Chondrocyte (in vitro differentiated cells): Measurements from ENCODE around the gene EID3. TPM values are rescaled to one million over a fixed set of nuclear protein-coding genes. Genes with fewer than 3 reads are reported as not detected.

ENCODE experiments used
- DNase-seq: peaks from one replicate; pipeline ENCODE4 v3.0.0; 2021; ENCODE audit warnings: mixed read lengths, low spot score
- H3K27ac Mint-ChIP-seq: one replicate; pipeline ENCODE4 v1.8.0; 2021; ENCODE audit warnings: mild to moderate bottlenecking, moderate library complexity, mixed read lengths; ENCODE audit not compliant: unreplicated experiment
- H3K27me3 Mint-ChIP-seq: 2 replicates; pipeline ENCODE4 v1.8.0; 2021; ENCODE audit warnings: low read depth, mixed read lengths
- H3K36me3 Mint-ChIP-seq: 2 replicates; pipeline ENCODE4 v1.8.0; 2021; ENCODE audit warnings: low read depth, mixed read lengths
- H3K4me1 Mint-ChIP-seq: 2 replicates; pipeline ENCODE4 v1.8.0; 2021; ENCODE audit warnings: low read depth, mild to moderate bottlenecking, mixed read lengths
- H3K4me3 Mint-ChIP-seq: one replicate; pipeline ENCODE4 v1.8.0; 2021; ENCODE audit warnings: mild to moderate bottlenecking, moderate library complexity, mixed read lengths; ENCODE audit not compliant: unreplicated experiment
- H3K9me3 Mint-ChIP-seq: 2 replicates; pipeline ENCODE4 v1.8.0; 2021; ENCODE audit warnings: low read depth, mixed read lengths
- total RNA-seq: library from RNA; stranded (reverse); gene quantifications from 3 replicates; pipeline ENCODE4 v1.2.1, GENCODE V29; 2021
- TF ChIP-seq, protein P1 (sequence below): fragments of 200-600 bp; sonication (generic); IDR thresholded peaks from 2 replicates; pipeline ENCODE4 v1.5.0; 2021; ENCODE audit warnings: antibody characterized with exemption, mild to moderate bottlenecking, moderate library complexity

Gene EID3
- total RNA-seq, 1 donor from 2014 or later: 1.5 TPM

DNA sequence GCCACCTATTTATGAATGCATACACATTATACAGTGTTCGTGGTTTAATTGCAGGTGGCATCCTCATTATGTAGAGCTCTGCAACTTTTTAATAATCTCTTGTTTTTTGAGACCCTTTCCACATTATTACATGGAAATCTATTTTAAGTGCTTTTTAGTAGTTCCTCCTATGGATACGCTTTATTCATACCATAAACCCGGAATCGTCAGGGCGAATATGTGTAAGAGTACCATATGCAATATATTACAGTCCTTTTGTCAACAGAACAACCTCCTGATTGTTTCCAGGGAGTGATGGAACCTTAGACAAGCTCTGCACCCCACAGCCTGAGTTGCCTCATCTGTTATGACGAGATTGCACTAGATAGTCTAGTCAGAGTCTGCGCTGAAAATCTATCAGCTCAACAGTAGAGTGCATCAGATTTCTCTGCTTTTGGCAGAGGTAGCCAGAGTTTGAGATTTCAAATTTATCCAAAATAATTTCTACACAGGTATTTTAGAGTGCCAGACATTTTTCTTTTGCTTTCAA, 33.6 kb downstream of the EID3 start:
- H3K4me1 Mint-ChIP-seq: peaks cover 25% of the 10 kb centered on the region

DNA sequence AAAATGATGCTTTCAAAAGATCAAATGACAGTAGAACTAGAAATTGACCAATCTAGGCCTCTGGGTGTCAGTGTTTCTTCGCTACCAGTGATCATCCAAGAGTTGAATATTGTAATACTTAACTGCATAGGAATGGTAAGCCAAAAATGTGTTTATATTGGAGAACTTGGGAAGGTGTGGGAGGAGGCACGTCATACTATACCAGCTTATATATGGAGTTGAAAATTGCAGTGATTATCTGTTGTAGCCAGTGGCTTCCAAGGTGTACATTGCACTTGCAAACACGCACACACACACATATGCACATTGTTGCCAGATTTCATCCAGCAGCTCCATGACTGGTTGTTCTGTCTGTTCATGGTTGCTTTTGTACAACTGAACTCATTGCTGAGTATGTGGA, 36.1 kb downstream of the EID3 start:
- TF ChIP-seq, protein P1, sequence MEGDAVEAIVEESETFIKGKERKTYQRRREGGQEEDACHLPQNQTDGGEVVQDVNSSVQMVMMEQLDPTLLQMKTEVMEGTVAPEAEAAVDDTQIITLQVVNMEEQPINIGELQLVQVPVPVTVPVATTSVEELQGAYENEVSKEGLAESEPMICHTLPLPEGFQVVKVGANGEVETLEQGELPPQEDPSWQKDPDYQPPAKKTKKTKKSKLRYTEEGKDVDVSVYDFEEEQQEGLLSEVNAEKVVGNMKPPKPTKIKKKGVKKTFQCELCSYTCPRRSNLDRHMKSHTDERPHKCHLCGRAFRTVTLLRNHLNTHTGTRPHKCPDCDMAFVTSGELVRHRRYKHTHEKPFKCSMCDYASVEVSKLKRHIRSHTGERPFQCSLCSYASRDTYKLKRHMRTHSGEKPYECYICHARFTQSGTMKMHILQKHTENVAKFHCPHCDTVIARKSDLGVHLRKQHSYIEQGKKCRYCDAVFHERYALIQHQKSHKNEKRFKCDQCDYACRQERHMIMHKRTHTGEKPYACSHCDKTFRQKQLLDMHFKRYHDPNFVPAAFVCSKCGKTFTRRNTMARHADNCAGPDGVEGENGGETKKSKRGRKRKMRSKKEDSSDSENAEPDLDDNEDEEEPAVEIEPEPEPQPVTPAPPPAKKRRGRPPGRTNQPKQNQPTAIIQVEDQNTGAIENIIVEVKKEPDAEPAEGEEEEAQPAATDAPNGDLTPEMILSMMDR: peak; percentile 62
- no peak for DNase-seq
- no peaks in the 10 kb centered on the region for H3K27me3 Mint-ChIP-seq
- H3K4me1 Mint-ChIP-seq: peaks cover 31% of the 10 kb centered on the region
- H3K27ac Mint-ChIP-seq: peak overlapping the region; percentile 80
- H3K9me3 Mint-ChIP-seq: no peaks in the 10 kb centered on the region
- no peak overlapping the region for H3K4me3 Mint-ChIP-seq
- peaks cover 21% of the 10 kb centered on the region for H3K36me3 Mint-ChIP-seq

More for the DNA sequence above, 33.6 kb downstream of the EID3 start:
- DNase-seq: no peak
- H3K4me3 Mint-ChIP-seq: no peak overlapping the region
- TF ChIP-seq, protein P1: no peak
- H3K27me3 Mint-ChIP-seq: no peaks in the 10 kb centered on the region
- peaks cover 16% of the 10 kb centered on the region for H3K36me3 Mint-ChIP-seq
- no peaks in the 10 kb centered on the region for H3K9me3 Mint-ChIP-seq
- no peak overlapping the region for H3K27ac Mint-ChIP-seq

DNA sequence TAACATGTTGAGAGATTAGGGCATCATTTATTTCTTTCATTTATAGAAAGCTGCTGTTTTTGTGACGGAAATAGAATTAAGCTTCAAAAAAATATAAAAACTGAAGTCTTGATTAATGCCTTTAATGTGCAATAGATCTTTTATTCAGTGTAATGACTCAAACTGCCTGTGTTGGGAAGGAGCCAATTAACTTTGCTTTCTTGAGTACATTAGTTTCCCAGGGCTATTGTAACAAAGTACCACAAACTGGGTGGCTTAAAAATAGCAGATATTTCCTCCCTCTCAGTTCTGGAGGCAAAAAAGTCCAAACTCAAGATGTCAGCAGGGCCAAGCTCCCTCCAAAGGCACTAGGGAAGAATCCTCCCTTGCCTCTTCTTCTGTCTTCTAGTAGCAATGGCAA, 36.6 kb downstream of the EID3 start:
- Mint-ChIP-seq H3K4me3 (no peak overlapping the region), H3K27ac (peak overlapping the region; percentile 80), H3K27me3 (no peaks in the 10 kb centered on the region), H3K36me3 (peaks cover 17% of the 10 kb centered on the region), H3K4me1 (peaks cover 36% of the 10 kb centered on the region), H3K9me3 (no peaks in the 10 kb centered on the region)
- DNase-seq: no peak
- TF ChIP-seq, protein P1: no peak

DNA sequence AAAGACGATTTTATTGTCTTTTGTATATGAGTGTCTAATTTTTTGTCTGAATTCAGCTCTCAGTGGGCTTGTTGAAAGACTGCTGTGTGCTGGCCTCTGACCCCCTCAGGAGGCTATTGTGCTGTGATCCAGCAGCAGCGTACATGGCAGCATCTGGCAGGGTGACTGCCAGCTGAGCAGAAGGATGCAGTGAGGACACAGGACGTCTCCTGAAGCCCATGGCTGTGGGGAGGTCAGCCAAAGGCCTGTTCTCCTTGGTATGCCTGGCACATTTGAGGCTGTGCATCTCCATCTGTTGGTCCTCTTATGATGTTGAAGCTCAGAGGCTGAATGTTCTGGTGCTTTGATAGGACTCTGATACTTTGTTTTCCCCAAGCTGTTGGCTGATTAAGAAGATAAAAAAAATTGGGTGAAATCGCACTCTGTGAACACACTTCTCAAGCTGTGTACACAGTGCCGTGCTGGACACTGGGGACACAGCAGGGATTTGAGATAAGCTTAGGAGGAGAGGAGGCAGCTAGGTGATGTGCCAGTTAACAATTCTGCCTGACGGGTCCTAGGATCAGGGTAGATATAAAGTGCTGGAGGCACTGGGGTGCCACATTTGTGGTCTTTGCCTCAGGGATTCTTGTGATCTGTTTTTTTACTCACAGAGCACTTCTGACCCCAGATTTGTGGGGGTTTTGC, 37.5 kb downstream of the EID3 start:
- H3K9me3 Mint-ChIP-seq: no peaks in the 10 kb centered on the region
- H3K4me1 Mint-ChIP-seq: peaks cover 41% of the 10 kb centered on the region
- no peak for DNase-seq
- TF ChIP-seq, protein P1: no peak
- H3K36me3 Mint-ChIP-seq: peaks cover 17% of the 10 kb centered on the region
- no peak overlapping the region for H3K4me3 Mint-ChIP-seq
- no peak overlapping the region for H3K27ac Mint-ChIP-seq
- H3K27me3 Mint-ChIP-seq: no peaks in the 10 kb centered on the region

DNA sequence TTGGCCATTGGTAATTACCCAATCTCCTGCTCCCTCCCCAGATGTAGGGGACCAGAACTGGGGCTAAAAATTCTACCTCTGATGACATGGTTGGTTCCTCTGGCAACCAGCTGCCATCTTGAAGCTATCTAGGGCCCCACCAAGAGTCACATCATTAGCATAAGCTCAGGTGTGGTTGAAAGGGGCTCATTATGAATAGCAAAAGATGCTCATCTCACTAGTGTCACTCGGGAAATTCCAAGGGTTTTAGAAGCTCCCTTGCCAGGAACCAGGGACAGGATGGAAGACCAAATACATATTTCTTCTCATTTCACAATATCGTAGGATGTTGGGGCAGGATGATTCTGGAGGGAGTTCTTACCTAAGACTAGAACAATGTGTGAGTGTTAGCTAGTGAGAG, 38.6 kb downstream of the EID3 start:
- Mint-ChIP-seq H3K27ac (no peak overlapping the region), H3K9me3 (no peaks in the 10 kb centered on the region), H3K27me3 (no peaks in the 10 kb centered on the region), H3K4me3 (no peak overlapping the region), H3K4me1 (peaks cover 41% of the 10 kb centered on the region), H3K36me3 (peaks cover 17% of the 10 kb centered on the region)
- no peak for DNase-seq
- TF ChIP-seq, protein P1: no peak
